Peyer's patch (tissue), 4 donors: ENCODE data around the gene TPM2.

Experiments
- POLR2A ChIP-seq, 2 donors: fragments of 450-650 bp; IDR thresholded peaks; one replicate each; pipeline ENCODE4 v1.5.1; 2017; ENCODE audit warnings: antibody characterized with exemption in 2 of 2, mild to moderate bottlenecking in 2 of 2, moderate library complexity in 2 of 2
- TF ChIP-seq, protein P1 (sequence below), 6 experiments: fragments of 450-650 bp in 4 of 6; fragments of 200-600 bp in 2 of 6; sonication (generic) in 1 of 6; IDR thresholded peaks; one replicate each; pipeline ENCODE4 v1.5.1; 2017 to 2019; ENCODE audit warnings: antibody characterized with exemption in 6 of 6, mild to moderate bottlenecking in 3 of 6, moderate library complexity in 1 of 6

DNA sequence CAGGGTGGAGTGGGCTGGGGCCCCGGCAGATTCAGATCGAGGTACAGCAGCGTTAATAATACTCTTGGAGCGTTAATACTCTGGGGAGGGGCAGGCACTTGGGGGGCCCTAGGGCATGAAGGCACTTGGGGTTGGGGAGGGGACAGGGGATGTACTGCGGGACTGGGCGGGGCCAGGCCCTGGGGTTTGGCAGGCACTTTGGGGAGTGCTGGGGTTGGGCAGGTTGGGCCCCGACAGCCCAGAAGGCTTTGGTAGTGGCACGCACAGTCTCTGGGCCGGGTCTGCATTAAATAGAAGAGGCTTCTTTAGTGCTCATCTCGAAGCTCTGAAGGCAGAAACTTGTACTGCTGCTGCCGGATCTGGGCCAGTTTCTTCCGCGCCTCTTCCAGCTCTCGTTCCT lies 7.8 kb upstream of the TPM2 start:
- TF ChIP-seq, protein P1, sequence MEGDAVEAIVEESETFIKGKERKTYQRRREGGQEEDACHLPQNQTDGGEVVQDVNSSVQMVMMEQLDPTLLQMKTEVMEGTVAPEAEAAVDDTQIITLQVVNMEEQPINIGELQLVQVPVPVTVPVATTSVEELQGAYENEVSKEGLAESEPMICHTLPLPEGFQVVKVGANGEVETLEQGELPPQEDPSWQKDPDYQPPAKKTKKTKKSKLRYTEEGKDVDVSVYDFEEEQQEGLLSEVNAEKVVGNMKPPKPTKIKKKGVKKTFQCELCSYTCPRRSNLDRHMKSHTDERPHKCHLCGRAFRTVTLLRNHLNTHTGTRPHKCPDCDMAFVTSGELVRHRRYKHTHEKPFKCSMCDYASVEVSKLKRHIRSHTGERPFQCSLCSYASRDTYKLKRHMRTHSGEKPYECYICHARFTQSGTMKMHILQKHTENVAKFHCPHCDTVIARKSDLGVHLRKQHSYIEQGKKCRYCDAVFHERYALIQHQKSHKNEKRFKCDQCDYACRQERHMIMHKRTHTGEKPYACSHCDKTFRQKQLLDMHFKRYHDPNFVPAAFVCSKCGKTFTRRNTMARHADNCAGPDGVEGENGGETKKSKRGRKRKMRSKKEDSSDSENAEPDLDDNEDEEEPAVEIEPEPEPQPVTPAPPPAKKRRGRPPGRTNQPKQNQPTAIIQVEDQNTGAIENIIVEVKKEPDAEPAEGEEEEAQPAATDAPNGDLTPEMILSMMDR (IDR thresholded peaks at IDR 0.05) = no peak
- no peak for TF ChIP-seq POLR2A (IDR thresholded peaks at IDR 0.05)
